ENCODE results near the gene REX1BD. TPM values are rescaled to one million over a fixed set of nuclear protein-coding genes. Genes with fewer than 3 reads are reported as not detected.

Gene REX1BD
- polyA plus RNA-seq, 1 donor from 2014 or later, result 214 TPM

DNA sequence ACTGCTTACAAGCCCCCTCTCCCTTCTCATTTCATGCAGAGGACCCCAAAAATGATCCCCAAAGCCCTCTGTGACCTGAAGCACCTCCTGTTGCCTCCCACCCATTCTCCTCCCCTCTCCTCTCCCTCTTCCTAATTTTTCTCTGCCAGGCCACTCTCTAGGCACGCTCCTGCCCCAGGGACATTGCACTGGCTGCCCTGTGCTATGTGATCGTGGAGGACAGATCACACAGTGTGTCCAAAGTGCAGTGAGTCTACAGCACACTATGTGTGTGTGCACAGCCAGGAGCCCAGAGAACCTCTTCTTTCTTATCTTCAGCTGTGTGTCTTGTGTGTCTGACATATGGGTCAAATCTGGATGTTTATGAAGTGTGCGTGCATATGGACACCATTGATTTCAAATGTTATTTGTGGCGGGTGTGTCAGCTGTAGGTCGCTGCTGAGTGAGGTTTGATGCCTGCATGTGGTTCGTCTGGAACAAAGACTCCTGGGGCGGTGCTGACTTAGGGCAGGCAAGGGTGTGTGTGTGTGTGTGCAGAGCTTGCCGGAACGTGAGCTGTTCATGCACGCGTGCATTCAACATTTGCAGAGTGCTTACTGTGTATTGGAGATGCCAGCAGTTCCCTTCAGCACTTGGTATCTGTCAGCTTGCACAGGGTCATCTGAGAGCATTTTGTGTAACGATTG, 46.2 kb downstream of the REX1BD start:
- Histone ChIP-seq H3K27ac (ENCODE audit: low read length) (no peak overlapping the region), H3K36me3 (ENCODE audit: insufficient read depth, low read length) (no peaks in the 10 kb centered on the region), H2AFZ (ENCODE audit: low read depth, low read length) (no peak overlapping the region), H3K4me2 (ENCODE audit: low read length) (no peak overlapping the region), H3K79me2 (replicated peaks; ENCODE audit: insufficient read depth, low read length) (no peaks in the 10 kb centered on the region), H3K9me2 (ENCODE audit: insufficient read depth, low read length) (no peaks in the 10 kb centered on the region), H3F3A (ENCODE audit: insufficient read depth, low read length, poor library complexity, severe bottlenecking) (no peaks in the 10 kb centered on the region), H4K20me1 (ENCODE audit: insufficient read depth) (no peaks in the 10 kb centered on the region), H3K9me3 (ENCODE audit: low read length) (no peaks in the 10 kb centered on the region), H3K9ac (ENCODE audit: low read length) (no peak overlapping the region), H3K27me3 (ENCODE audit: insufficient read depth, low read depth, low read length) (no peaks in the 10 kb centered on the region), H3K4me3 (ENCODE audit: low read length) (no peak overlapping the region)
- TF ChIP-seq EZH2 (IDR thresholded peaks at IDR 0.05; ENCODE audit: borderline replicate concordance, insufficient read depth, low read length, poor library complexity, severe bottlenecking), result no peak
- no peak for TF ChIP-seq TAF1 (IDR thresholded peaks at IDR 0.05; ENCODE audit: low read depth)
- no peak for TF ChIP-seq REST (IDR thresholded peaks at IDR 0.05; ENCODE audit: borderline replicate concordance)
- no peak for TF ChIP-seq EP300 (conservative IDR thresholded peaks at IDR 0.05; ENCODE audit: poor library complexity, severe bottlenecking)
- no peak for TF ChIP-seq SMC3 (conservative IDR thresholded peaks at IDR 0.05; ENCODE audit: poor library complexity)
- no peak for TF ChIP-seq POLR2AphosphoS5 (IDR thresholded peaks at IDR 0.05)

DNA sequence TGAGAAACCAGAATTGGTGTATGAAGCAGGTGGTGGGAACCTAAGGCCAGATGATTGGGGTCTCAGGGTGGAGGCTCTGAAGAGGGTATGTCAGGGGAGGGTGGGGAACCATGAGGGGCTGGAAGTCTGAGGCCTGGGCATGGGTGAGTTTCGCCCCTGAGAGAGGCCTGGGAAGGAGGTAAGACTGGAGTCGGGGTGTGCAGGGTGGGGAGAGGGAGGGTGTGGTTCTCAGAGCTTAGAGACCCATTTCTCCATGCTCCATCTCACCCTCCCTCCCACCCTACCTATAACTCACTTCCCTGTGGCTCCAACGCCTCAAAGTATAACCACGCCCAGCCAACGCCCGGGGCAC, 47.2 kb downstream of the REX1BD start:
- TF ChIP-seq SMC3 (conservative IDR thresholded peaks at IDR 0.05; ENCODE audit: poor library complexity), result no peak
- TF ChIP-seq REST (IDR thresholded peaks at IDR 0.05; ENCODE audit: borderline replicate concordance), result no peak
- no peak for TF ChIP-seq POLR2AphosphoS5 (IDR thresholded peaks at IDR 0.05)
- no peak for TF ChIP-seq TAF1 (IDR thresholded peaks at IDR 0.05; ENCODE audit: low read depth)
- no peak for TF ChIP-seq RAD21 (conservative IDR thresholded peaks at IDR 0.05)
- no peak for TF ChIP-seq MXI1 (conservative IDR thresholded peaks at IDR 0.05; ENCODE audit: poor library complexity, severe bottlenecking)
- no peak for TF ChIP-seq EP300 (conservative IDR thresholded peaks at IDR 0.05; ENCODE audit: poor library complexity, severe bottlenecking)
- Histone ChIP-seq H3K9ac (ENCODE audit: low read length) (peak overlapping the region; percentile 0), H3K4me2 (ENCODE audit: low read length) (no peak overlapping the region), H3K79me2 (replicated peaks; ENCODE audit: insufficient read depth, low read length) (no peaks in the 10 kb centered on the region), H4K20me1 (ENCODE audit: insufficient read depth) (no peaks in the 10 kb centered on the region), H3K4me3 (ENCODE audit: low read length) (peak overlapping the region; percentile 90), H3K9me3 (ENCODE audit: low read length) (no peaks in the 10 kb centered on the region), H3K9me2 (ENCODE audit: insufficient read depth, low read length) (no peaks in the 10 kb centered on the region), H3K27ac (ENCODE audit: low read length) (no peak overlapping the region), H2AFZ (ENCODE audit: low read depth, low read length) (no peak overlapping the region), H3K27me3 (ENCODE audit: insufficient read depth, low read depth, low read length) (no peaks in the 10 kb centered on the region), H3F3A (ENCODE audit: insufficient read depth, low read length, poor library complexity, severe bottlenecking) (no peaks in the 10 kb centered on the region), H3K36me3 (ENCODE audit: insufficient read depth, low read length) (no peaks in the 10 kb centered on the region)
